Smooth muscle cell (in vitro differentiated cells): ENCODE results near the gene GIGYF2. TPM values are rescaled to one million over a fixed set of nuclear protein-coding genes. Genes with fewer than 3 reads are reported as not detected.

ENCODE experiments used
- DNase-seq: peaks from one replicate; lab custom pipeline; 2025; ENCODE audit not compliant: unreplicated experiment; lab: John Stamatoyannopoulos, UW
- H2AFZ ChIP-seq: fragments of 200-600 bp; sonication (generic); 2 replicates; pipeline ENCODE4 v1.6.0; 2016; ENCODE audit warnings: antibody characterized with exemption, low read depth, mild to moderate bottlenecking
- H3F3A ChIP-seq: fragments of 200-600 bp; sonication (generic); 2 replicates; pipeline ENCODE4 v1.6.0; 2017; ENCODE audit warnings: antibody characterized with exemption, low read depth
- H3K27ac ChIP-seq: fragments of 200-600 bp; sonication (generic); 2 replicates; pipeline ENCODE4 v1.5.1; 2016; ENCODE audit warnings: low read depth, mild to moderate bottlenecking
- H3K27me3 ChIP-seq: fragments of 200-600 bp; sonication (generic); 2 replicates; pipeline ENCODE4 v1.6.1; 2016; ENCODE audit warnings: low read depth, mild to moderate bottlenecking
- H3K36me3 ChIP-seq: fragments of 200-600 bp; sonication (generic); 2 replicates; pipeline ENCODE4 v1.5.1; 2016; ENCODE audit warnings: low read depth
- H3K4me1 ChIP-seq: fragments of 200-600 bp; sonication (generic); 2 replicates; pipeline ENCODE4 v1.5.1; 2016; ENCODE audit warnings: low read depth
- H3K4me2 ChIP-seq: fragments of 200-600 bp; sonication (generic); 2 replicates; pipeline ENCODE4 v1.6.0; 2016; ENCODE audit warnings: mild to moderate bottlenecking
- H3K4me3 ChIP-seq: fragments of 200-600 bp; sonication (generic); 2 replicates; pipeline ENCODE4 v1.5.1; 2016; ENCODE audit warnings: mild to moderate bottlenecking
- H3K79me2 ChIP-seq: fragments of 200-600 bp; sonication (generic); 2 replicates; pipeline ENCODE4 v1.6.0; 2016; ENCODE audit warnings: low read depth, mild to moderate bottlenecking
- H3K9ac ChIP-seq: fragments of 200-600 bp; sonication (generic); 2 replicates; pipeline ENCODE4 v1.6.0; 2016; ENCODE audit warnings: low read depth
- H3K9me3 ChIP-seq: fragments of 200-600 bp; sonication (generic); replicated peaks from 2 replicates; pipeline ENCODE4 v1.5.1; 2016; ENCODE audit warnings: low read depth
- H4K20me1 ChIP-seq: fragments of 200-600 bp; sonication (generic); 2 replicates; pipeline ENCODE4 v1.6.0; 2016; ENCODE audit warnings: low read depth
- CTCF ChIP-seq: fragments of 200-600 bp; sonication (generic); IDR thresholded peaks from 2 replicates; pipeline ENCODE4 v1.5.1; 2017; ENCODE audit warnings: borderline replicate concordance, mild to moderate bottlenecking, antibody characterized with exemption; ENCODE audit not compliant: insufficient read depth, poor library complexity, severe bottlenecking
- WGBS: methylation state at CpG from one replicate; pipeline ENCODE4 v1.1.7; 2016; ENCODE audit warnings: low lambda C conversion rate; 5-methylcytosine and 5-hydroxymethylcytosine counted together
- polyA plus RNA-seq: library from polyadenylated mRNA; unstranded; fragments of >200 nt; fragmentation: Nextera tagmentation; extraction: Ambion mirVana; gene quantifications from 2 replicates; pipeline ENCODE4 v1.2.1, GENCODE V29; 2016
- total RNA-seq: library from RNA; depleted of rRNA; stranded (reverse); fragments of >200 nt; gene quantifications from 2 replicates; pipeline ENCODE4 v1.2.3, GENCODE V29; 2014

The GIGYF2 gene
- total and polyA plus RNA-seq, 2 experiments from 2014 or later = 16.2 to 57.6 TPM

GRCh38 chr2:232794981-232795380, 97.8 kb downstream of the GIGYF2 start:
- peaks cover 15% of the 10 kb centered on the region for H3K4me1 ChIP-seq
- H3K4me2 ChIP-seq = no peak overlapping the region
- peaks cover 4% of the 10 kb centered on the region for H3K79me2 ChIP-seq
- peaks cover 38% of the 10 kb centered on the region for H3K36me3 ChIP-seq
- no peaks in the 10 kb centered on the region for H4K20me1 ChIP-seq
- no peak overlapping the region for H3K27ac ChIP-seq
- no peak for DNase-seq
- H2AFZ ChIP-seq = no peak overlapping the region
- no peaks in the 10 kb centered on the region for H3K9me3 ChIP-seq
- no peaks in the 10 kb centered on the region for H3K27me3 ChIP-seq
- no peak for TF ChIP-seq CTCF
- WGBS = 100% methylated on average over 1 of the region's 1 CpG
- no peak overlapping the region for H3K9ac ChIP-seq
- H3F3A ChIP-seq = no peaks in the 10 kb centered on the region
- no peak overlapping the region for H3K4me3 ChIP-seq

- Histone ChIP-seq H2AFZ (no peak overlapping the region), H3K27ac (no peak overlapping the region), H4K20me1 (no peaks in the 10 kb centered on the region), H3K79me2 (peaks cover 7% of the 10 kb centered on the region), H3K4me1 (peaks cover 15% of the 10 kb centered on the region), H3K9ac (no peak overlapping the region), H3K27me3 (no peaks in the 10 kb centered on the region), H3F3A (no peaks in the 10 kb centered on the region), H3K4me2 (no peak overlapping the region), H3K9me3 (no peaks in the 10 kb centered on the region), H3K36me3 (peaks cover 38% of the 10 kb centered on the region), H3K4me3 (no peak overlapping the region)
- DNase-seq = no peak
- TF ChIP-seq CTCF = no peak
- WGBS = 95% methylated on average over 1 of the region's 1 CpG
These were observed 98.8 kb downstream of the GIGYF2 start for GRCh38 chr2:232795920-232796319.

GRCh38 chr2:232798187-232798586, 101.1 kb downstream of the GIGYF2 start:
- Histone ChIP-seq H3F3A (no peaks in the 10 kb centered on the region), H3K4me1 (peaks cover 8% of the 10 kb centered on the region), H3K27me3 (no peaks in the 10 kb centered on the region), H3K4me2 (no peak overlapping the region), H2AFZ (no peak overlapping the region), H3K9me3 (peaks cover 8% of the 10 kb centered on the region), H3K36me3 (peaks cover 41% of the 10 kb centered on the region), H3K4me3 (no peak overlapping the region), H4K20me1 (no peaks in the 10 kb centered on the region), H3K27ac (no peak overlapping the region), H3K9ac (no peak overlapping the region), H3K79me2 (peaks cover 19% of the 10 kb centered on the region)
- TF ChIP-seq CTCF = no peak
- no peak for DNase-seq

GRCh38 chr2:232800166-232800565, 103.0 kb downstream of the GIGYF2 start:
- Histone ChIP-seq H3K9me3 (peaks cover 8% of the 10 kb centered on the region), H2AFZ (no peak overlapping the region), H3F3A (no peaks in the 10 kb centered on the region), H3K36me3 (peaks cover 41% of the 10 kb centered on the region), H3K4me1 (no peaks in the 10 kb centered on the region), H3K4me3 (no peak overlapping the region), H3K4me2 (no peak overlapping the region), H3K27ac (no peak overlapping the region), H3K9ac (no peak overlapping the region), H3K27me3 (no peaks in the 10 kb centered on the region), H3K79me2 (peaks cover 28% of the 10 kb centered on the region), H4K20me1 (peaks cover 10% of the 10 kb centered on the region)
- WGBS = 98% methylated on average over 2 of the region's 2 CpGs
- DNase-seq = no peak
- TF ChIP-seq CTCF = no peak
